ENCODE data around the gene PCDHB2.
"Not testable (repeated sequence)": the region's sequence is repeated elsewhere in the genome, so short reads cannot be mapped to it uniquely, and the experiment has no call there.

PCDHB2 gene

GRCh38 chr5:141094481-141095262 lies at the start of gene PCDHB2:
PCDHB2 (plus strand) TSS chr5:141094615; CDS start chr5:141094791, 176 bp downstream.
- DNase-seq (ENCODE audit: low read depth in 2 of 2): no peak

- DNase-seq (ENCODE audit: low read depth in 2 of 2): no peak
These were observed 43.5 kb upstream of the PCDHB2 start, which contains the start of gene PCDHB1 for GRCh38 chr5:141050622-141051520. PCDHB1 (plus strand) TSS chr5:141051374; CDS start chr5:141051471, 97 bp downstream.

- DNase-seq (ENCODE audit: low read depth in 2 of 2): no peak
These were observed 42.9 kb upstream of the PCDHB2 start for GRCh38 chr5:141051521-141051866.

GRCh38 chr5:141077826-141078225 lies 16.6 kb upstream of the PCDHB2 start:
- DNase-seq (ENCODE audit: low read depth in 2 of 2): no peak

- DNase-seq (ENCODE audit: low read depth in 2 of 2): no peak
These were observed 12.2 kb upstream of the PCDHB2 start for GRCh38 chr5:141082228-141082627.

- peak in 1 of 2 donors; percentile 1 for DNase-seq (ENCODE audit: low read depth in 2 of 2)
These were observed 9.9 kb upstream of the PCDHB2 start for GRCh38 chr5:141084487-141084989.

- no peak for DNase-seq (ENCODE audit: low read depth in 2 of 2)
These were observed 837 bp downstream of the PCDHB2 start for GRCh38 chr5:141095263-141095641.

- not testable (repeated sequence) for DNase-seq (ENCODE audit: low read depth in 2 of 2)
These were observed 1.8 kb downstream of the PCDHB2 start for GRCh38 chr5:141096181-141096580.

GRCh38 chr5:141096586-141096985 lies 2.2 kb downstream of the PCDHB2 start:
- not testable (repeated sequence) for DNase-seq (ENCODE audit: low read depth in 2 of 2)

- peak; percentile 21 to 37 for DNase-seq (ENCODE audit: low read depth in 2 of 2)
These were observed 5.9 kb downstream of the PCDHB2 start, which contains the start of gene PCDHB3 for GRCh38 chr5:141100243-141100805. PCDHB3 (plus strand) TSS chr5:141100473; CDS start chr5:141100650, 177 bp downstream.

GRCh38 chr5:141101059-141101458 lies 6.6 kb downstream of the PCDHB2 start:
- DNase-seq (ENCODE audit: low read depth in 2 of 2): no peak

- DNase-seq (ENCODE audit: low read depth in 2 of 2): not testable (repeated sequence)
These were observed 7.7 kb downstream of the PCDHB2 start for GRCh38 chr5:141102070-141102469.

GRCh38 chr5:141102471-141102870 lies 8.1 kb downstream of the PCDHB2 start:
- not testable (repeated sequence) for DNase-seq (ENCODE audit: low read depth in 2 of 2)

GRCh38 chr5:141105350-141105749 lies 10.9 kb downstream of the PCDHB2 start:
- no peak for DNase-seq (ENCODE audit: low read depth in 2 of 2)

GRCh38 chr5:141119250-141119649 lies 24.8 kb downstream of the PCDHB2 start:
- DNase-seq (ENCODE audit: low read depth in 2 of 2): no peak

- no peak for DNase-seq (ENCODE audit: low read depth in 2 of 2)
These were observed 27.1 kb downstream of the PCDHB2 start, which contains the start of gene PCDHB4 for GRCh38 chr5:141121563-141121962. PCDHB4 (plus strand) TSS chr5:141121818; CDS start chr5:141121999, 181 bp downstream.

- DNase-seq (ENCODE audit: low read depth in 2 of 2): no peak
These were observed 27.6 kb downstream of the PCDHB2 start for GRCh38 chr5:141121985-141122384.

GRCh38 chr5:141123396-141124135 lies 29.2 kb downstream of the PCDHB2 start:
- DNase-seq (ENCODE audit: low read depth in 2 of 2): not testable (repeated sequence)

- no peak for DNase-seq (ENCODE audit: low read depth in 2 of 2)
These were observed 32.9 kb downstream of the PCDHB2 start for GRCh38 chr5:141127305-141127704.

- no peak for DNase-seq (ENCODE audit: low read depth in 2 of 2)
These were observed 40.8 kb downstream of the PCDHB2 start, which contains the start of gene PCDHB5 for GRCh38 chr5:141135030-141135717. PCDHB5 (plus strand) TSS chr5:141135206; CDS start chr5:141135435, 229 bp downstream.

All from stimulated activated CD8-positive, alpha-beta memory T cell treated with anti-CD3 and anti-CD28 coated beads, Interleukin-2, amount 100 ng/mL, for 48 hours (primary cell).